Naive B cell (primary cell): ENCODE measurements around the gene PIPOX. TPM values are rescaled to one million over a fixed set of nuclear protein-coding genes. Genes with fewer than 3 reads are reported as not detected.

Experiments
- polyA plus RNA-seq, 6 donors: library from polyadenylated mRNA; unstranded; fragments of 300-500 nt; fragmentation: Illumina TruSeq; gene quantifications; one replicate each; pipeline ENCODE4 v1.2.3, GENCODE V29; 2021; ENCODE audit warnings: low read depth in 6 of 6

PIPOX gene
- polyA plus RNA-seq, 6 donors from 2014 or later: 0.23 to 2.8 (median 0.98) TPM

Other genes with a start within 250 kb of the PIPOX start
- 10 to 100 TPM in 2 of 6 donors, 1 to 10 TPM in 4; 6.6 to 19.4 (median 8.2) TPM for gene FAM222B, start 200.4 kb upstream of the PIPOX start, polyA plus RNA-seq
- 10 to 100 TPM; 37.0 to 50.3 (median 46.2) TPM for gene ERAL1, start 188.1 kb upstream of the PIPOX start, polyA plus RNA-seq
- gene FLOT2, start 145.4 kb upstream of the PIPOX start, polyA plus RNA-seq: 100 to 1,000 TPM; 431 to 655 (median 460) TPM
- gene DHRS13, start 140.1 kb upstream of the PIPOX start, polyA plus RNA-seq: 10 to 100 TPM in 5 of 6 donors, 1 to 10 TPM in 1; 9.4 to 17.3 (median 11.5) TPM
- 10 to 100 TPM in 1 of 6 donors, 1 to 10 TPM in 4, under 1 TPM in 1; 0.71 to 11.8 (median 5.5) TPM for gene PHF12, start 91.6 kb upstream of the PIPOX start, polyA plus RNA-seq
- gene SEZ6, start 37.1 kb upstream of the PIPOX start, polyA plus RNA-seq: 1 to 10 TPM in 5 of 6 donors, under 1 TPM in 1; 0.41 to 3.6 (median 1.7) TPM
- 10 to 100 TPM in 5 of 6 donors, 1 to 10 TPM in 1; 5.1 to 51.6 (median 17.0) TPM for gene MYO18A, start 137.3 kb downstream of the PIPOX start, polyA plus RNA-seq
- not detected for gene CRYBA1, start 203.7 kb downstream of the PIPOX start, polyA plus RNA-seq